Activated effector memory CD4-positive, alpha-beta T cell treated with anti-CD3 and anti-CD28 coated beads, Interleukin-2, amount 50 U/mL, for 16 hours (primary cell): ENCODE measurements around the gene PLEKHA6.

ENCODE experiments used
- DNase-seq: peaks from one replicate; pipeline ENCODE4 v3.0.0-alpha.2; 2020

Gene PLEKHA6

DNA sequence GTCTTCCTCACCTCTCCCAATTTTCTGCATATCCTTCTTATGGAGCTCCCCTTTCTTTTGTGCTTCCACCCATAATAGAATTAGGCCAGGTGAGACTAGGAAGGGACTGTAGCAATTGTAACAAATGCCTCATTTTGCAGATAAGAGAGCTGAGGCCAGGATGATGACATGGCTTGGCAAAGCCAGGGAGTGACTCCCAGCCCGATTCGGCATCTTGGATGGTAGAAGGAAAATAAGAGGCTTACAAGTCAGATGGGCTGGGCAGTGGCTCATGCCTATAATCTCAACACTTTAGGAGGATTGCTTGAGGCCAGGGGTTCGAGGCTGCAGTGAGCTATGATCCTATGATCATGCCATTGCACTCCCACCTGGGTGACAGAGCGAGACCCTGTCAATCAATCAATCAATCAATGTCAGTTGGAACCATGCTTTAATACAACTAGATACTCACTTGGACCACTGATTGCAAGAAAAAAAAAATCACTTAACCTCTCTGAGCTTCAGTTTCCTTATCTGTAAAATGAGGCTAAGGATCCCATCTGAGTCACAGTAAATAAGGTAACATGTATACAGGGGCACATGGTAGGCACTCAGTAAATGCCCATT is 51.6 kb downstream of the PLEKHA6 start:
- DNase-seq, result no peak

GRCh38 chr1:204307334-204307883 is 52.3 kb downstream of the PLEKHA6 start:
- no peak for DNase-seq

DNA sequence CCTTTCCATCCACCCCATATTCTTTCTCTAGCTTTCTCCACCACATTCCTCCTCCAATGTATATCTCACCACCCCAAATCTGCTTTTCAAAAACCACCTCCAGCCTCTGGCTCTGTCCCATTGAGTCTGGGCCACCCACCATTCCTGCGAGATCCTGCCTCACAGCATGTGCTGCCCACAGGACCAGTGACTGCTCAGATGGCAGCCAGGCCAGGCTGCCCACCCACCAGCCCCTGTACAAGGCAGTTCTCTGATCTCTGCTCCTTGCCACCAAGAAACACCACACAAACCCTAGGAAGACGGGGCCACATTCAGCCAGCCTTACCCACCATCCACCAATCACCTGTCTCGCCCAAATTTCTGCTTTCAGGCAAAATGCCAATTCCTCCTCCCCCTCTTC is 53.7 kb downstream of the PLEKHA6 start:
- no peak for DNase-seq

- no peak for DNase-seq
Measured at GRCh38 chr1:204304067-204304466, 55.7 kb downstream of the PLEKHA6 start.

GRCh38 chr1:204302769-204303168 is 57.0 kb downstream of the PLEKHA6 start:
- no peak for DNase-seq

DNA sequence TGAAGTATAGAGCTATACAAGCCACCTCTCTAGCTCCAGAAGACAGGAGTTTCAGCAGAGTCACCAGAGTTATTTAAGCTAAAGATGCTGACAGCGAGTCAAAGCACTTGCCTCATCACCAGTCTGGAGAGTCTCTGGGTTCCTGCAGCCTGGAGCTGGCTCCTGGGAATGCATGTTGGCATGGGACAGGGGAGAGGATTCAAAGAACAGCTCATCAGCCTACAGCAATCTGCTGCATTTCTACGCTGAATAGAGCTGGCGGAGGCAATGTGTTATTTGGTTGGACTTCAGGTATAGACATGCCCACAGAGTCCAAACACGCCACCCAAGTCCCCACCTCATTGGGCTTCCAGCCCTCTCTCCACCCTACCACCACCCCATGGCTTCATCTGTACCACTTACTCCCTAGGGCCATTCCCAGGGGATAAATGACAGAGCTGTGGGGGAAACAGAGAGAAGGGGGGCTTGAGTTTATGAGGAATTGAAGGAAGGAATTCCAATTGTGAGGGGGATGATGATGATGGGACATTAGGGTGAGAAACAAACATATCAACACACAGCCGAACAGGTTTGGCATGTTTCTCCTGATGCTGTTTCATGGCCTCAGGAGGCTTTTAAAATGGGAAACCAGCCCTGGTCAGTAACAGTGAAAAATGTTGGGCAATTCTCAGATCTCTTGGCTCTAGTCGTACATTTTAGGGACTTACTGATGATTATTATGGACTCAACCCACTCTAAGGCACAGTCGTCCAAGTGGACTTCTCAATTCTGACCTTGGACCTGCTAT is 58.4 kb downstream of the PLEKHA6 start:
- DNase-seq, result no peak

DNA sequence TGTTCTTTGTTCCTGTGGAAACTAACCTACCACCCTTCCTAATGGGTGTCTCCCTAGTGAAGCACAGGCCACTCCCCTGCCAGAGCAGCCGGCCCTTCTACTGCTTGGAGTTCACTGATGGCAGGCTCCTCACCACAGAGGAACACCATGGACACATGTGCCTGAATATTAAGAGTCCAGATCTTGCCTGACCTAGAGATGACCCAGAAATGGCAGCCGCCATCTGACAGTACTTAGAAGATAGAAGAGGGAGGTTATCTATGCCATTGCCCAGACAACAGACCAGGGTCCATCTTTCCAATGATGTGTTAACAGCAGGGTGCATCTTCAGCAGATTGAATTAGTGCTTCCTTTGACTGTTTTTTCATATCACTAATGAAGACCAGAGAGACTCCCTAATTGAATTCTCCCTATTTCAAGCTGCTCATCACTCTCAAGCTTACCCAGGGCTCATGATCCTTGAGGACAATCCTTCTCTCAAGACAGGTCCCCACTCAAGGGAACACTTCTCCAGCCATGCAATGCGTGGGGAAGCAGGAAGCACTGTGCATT is 59.8 kb downstream of the PLEKHA6 start:
- DNase-seq, result no peak

GRCh38 chr1:204296431-204296988 is 63.2 kb downstream of the PLEKHA6 start:
- DNase-seq, result no peak

DNA sequence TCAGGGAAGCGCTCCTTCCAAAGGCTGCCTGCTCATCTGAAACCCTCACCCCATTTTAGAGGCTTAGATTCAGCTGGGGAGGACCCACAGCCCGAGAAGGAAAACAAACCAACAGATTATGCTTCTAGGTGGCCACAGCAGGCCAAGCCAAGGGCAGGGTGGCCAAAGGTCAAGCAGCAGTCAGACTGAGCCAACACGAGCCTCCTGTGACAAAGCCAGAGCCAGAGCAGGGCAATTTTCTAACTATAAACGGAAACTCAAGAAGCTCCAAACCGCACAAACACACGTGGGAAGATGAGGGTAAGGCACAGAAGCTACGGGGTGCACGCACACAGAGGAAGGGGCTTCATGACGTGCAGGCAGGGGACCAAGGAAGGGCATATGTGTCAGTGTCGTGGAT is 64.1 kb downstream of the PLEKHA6 start:
- no peak for DNase-seq

GRCh38 chr1:204294357-204294756 is 65.4 kb downstream of the PLEKHA6 start:
- no peak for DNase-seq

GRCh38 chr1:204293605-204294337 is 66.0 kb downstream of the PLEKHA6 start:
- DNase-seq, result no peak

GRCh38 chr1:204292740-204293139 is 67.0 kb downstream of the PLEKHA6 start:
- no peak for DNase-seq

GRCh38 chr1:204289280-204289679 is 70.4 kb downstream of the PLEKHA6 start:
- DNase-seq, result no peak

DNA sequence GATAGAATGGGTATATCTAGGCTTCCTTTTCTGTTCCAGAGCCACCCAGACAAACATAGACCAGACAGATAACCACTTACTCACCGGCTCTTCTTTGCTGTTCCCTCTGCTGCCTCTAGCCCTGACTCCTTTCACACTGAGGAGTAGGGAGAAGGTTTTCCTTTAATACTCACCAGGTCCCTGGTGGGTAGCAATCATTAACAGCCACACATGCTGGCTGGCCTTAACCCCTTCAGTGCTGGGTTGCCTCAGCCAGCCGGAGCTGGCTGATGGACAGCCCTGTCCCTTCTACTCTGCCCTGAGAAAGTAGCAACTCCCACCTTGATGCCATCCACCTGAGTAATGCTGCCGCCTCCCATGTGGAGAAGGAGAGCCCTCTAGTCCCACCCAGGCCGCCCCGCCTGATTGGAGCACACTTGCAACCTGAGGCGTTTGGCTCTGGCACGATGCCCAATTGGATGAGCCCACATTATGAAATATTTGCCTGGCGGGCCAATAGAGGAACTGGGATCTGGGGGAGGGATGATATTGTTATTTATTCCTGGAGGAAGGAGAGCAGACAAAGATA is 71.6 kb downstream of the PLEKHA6 start:
- no peak for DNase-seq

GRCh38 chr1:204287466-204287891 is 72.2 kb downstream of the PLEKHA6 start:
- DNase-seq, result no peak

DNA sequence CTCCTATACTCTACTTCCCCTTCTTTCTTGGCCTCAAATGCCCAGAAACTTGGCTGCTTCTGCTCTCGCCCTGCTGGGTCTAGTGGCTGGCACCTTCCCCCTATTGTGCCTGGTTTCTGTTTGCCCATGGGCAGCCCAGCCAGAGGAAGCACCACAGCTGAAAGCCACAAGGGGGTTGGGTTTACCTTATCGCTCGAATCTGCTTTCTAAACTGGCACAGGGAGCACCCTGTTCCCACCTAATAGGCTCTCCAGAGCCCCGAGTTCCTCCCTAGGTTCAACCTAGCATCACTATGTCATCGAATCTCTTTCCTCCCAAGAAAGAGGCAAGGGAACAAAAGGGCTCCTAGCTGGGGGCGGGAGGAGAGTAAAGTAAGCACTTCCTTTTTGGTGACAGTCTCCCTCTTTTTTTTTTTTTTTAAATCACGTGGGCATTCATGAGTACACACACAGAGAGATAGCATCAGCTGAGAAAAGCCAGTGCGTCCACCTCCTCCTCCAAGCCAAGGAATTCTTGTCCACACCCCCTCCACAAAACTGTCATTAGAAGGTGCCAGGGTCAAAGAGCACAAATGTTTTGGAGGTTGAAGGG is 72.8 kb downstream of the PLEKHA6 start:
- peak; percentile 68 for DNase-seq

DNA sequence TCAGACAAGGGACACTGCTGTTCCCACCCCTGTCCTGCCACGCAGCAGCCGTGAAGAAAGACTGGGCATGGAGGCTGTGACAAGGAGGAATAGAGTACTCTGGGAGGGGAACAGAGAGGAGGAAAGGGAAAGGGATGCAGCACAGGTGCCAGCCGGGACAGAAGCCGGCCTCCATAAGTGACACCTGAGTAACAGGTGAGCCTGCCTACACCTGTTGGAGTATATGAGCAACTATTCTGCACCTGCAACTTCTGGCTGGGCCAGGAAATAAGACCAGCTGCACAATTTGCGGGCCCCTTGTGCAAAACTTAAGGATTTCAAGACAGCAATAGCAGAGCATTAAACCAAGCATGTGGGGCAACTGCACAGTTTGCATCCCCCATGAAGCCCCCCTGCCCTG is 73.4 kb downstream of the PLEKHA6 start:
- DNase-seq, result no peak

DNA sequence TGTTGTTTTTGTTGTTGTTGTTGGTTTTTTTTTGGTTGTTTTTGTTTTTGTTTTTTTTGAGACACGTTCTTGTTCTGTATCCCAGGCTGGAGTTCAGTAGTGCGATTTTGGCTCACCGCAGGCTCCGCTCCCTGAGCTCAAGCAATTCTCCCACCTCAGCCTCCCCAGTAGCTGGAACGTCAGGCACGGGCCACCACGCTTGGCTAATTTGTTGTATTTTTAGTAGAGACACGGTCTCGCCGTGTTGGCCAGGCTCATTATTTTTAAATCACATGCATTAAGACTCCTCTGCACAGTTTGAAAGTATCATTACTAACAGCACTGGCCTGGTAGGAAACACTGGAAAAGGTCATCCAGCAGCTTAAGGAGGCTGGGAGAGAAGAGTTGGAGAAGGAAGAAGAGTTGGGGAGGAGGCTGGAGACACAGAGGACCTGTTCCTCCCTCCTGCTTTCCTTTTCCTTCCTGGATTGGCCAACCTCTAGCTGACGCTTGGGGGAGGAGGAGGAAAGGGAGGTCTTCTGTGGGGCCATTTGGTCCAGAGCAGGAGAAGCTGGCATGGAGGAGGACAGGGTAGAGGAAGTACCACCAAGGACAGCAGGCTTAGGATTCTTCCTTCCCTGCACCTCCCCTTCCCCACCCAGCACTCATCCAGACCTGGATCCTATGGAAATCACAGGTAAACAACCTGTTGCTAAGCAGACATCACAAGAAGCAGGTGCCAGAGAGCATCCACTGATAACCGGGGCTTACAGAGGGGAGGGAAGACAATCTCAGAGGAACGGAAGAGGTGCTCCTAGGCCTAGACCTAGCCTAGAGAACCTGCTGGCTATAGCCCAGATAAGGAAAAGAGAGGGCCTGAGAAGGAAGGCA is 74.1 kb downstream of the PLEKHA6 start:
- no peak for DNase-seq

DNA sequence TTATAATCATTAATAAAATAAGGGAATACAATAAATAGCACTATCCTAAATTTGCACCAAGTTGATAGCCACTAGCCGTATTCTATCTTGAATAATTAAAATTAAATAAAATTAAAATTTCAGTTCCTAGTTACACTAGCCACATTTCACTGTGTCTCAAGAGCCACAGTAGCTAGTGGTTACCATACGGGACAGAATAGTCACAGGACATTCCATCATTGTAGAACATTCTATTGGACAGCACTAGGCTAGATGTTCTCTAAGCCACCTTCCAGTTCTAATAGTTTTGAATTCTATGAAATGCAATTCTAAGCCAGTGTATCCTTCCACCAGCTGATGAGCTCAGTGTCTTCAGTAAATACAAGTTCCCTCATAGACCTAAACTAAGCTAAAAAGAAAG is 74.8 kb downstream of the PLEKHA6 start:
- no peak for DNase-seq

GRCh38 chr1:204283711-204284651 is 75.7 kb downstream of the PLEKHA6 start:
- no peak for DNase-seq
